Measurements from ENCODE around the gene BRICD5. TPM values are rescaled to one million over a fixed set of nuclear protein-coding genes. Genes with fewer than 3 reads are reported as not detected.

The BRICD5 gene
- total and polyA plus RNA-seq, 10 donors: 3.5 to 40.2 (median 10.5) TPM

GRCh38 chr16:2170587-2171435, 39.9 kb downstream of the BRICD5 start:
- Histone ChIP-seq H3K4me1 (peaks cover 4 to 79% (median 34%) of the 10 kb centered on the region in 6 donors), H3K27ac (peak overlapping the region; percentile 0 to 81 (median 76)), H3K27me3 (replicated peaks in 1 of 7) (no peaks in the 10 kb centered on the region), H3K36me3 (peaks cover 2 to 100% (median 88%) of the 10 kb centered on the region in 6 donors), H3K4me3 (peak overlapping the region in 7 of 8 donors; percentile 25 to 67 (median 39)), H3K9me3 (no peaks in the 10 kb centered on the region)
- TF ChIP-seq CTCF (IDR thresholded peaks at IDR 0.05 in 8 of 11, conservative IDR thresholded peaks at IDR 0.05 in 3 of 11) (no peak), POLR2AphosphoS5 (IDR thresholded peaks at IDR 0.05) (peak in 1 of 3 donors; percentile 36), POLR2A (IDR thresholded peaks at IDR 0.05) (no peak)
- no peak for DNase-seq
- intact Hi-C loops (cut with DNase I; ENCODE audit: low total_unique reads): no loop called here
- 75 to 89% (median 83%) methylated on average over 24 to 47 of the region's 47 CpGs for WGBS, 5 donors

- 69 to 81% (median 79%) methylated on average over 6 to 18 of the region's 18 CpGs for WGBS, 5 donors
- H3K4me1 ChIP-seq: peaks cover 4 to 75% (median 33%) of the 10 kb centered on the region in 6 donors
- TF ChIP-seq POLR2AphosphoS5 (IDR thresholded peaks at IDR 0.05): peak; percentile 83 to 89 (median 85)
- peak in 1 of 3 donors; percentile 35 for TF ChIP-seq POLR2A (IDR thresholded peaks at IDR 0.05)
- TF ChIP-seq CTCF (IDR thresholded peaks at IDR 0.05 in 8 of 11, conservative IDR thresholded peaks at IDR 0.05 in 3 of 11): peak in 1 of 11 experiments; percentile 12
- H3K4me3 ChIP-seq: peak overlapping the region in 7 of 8 donors; percentile 25 to 67 (median 39)
- DNase-seq: peak; percentile 88
- peaks cover 2 to 98% (median 83%) of the 10 kb centered on the region in 6 donors for H3K36me3 ChIP-seq
- H3K27ac ChIP-seq: peak overlapping the region; percentile 13 to 81 (median 76)
- no peaks in the 10 kb centered on the region for H3K27me3 ChIP-seq (replicated peaks in 1 of 7)
- intact Hi-C loops (cut with DNase I; ENCODE audit: low total_unique reads): no loop called here
- H3K9me3 ChIP-seq: no peaks in the 10 kb centered on the region
Measured at GRCh38 chr16:2170080-2170479, 40.6 kb downstream of the BRICD5 start.

- 81 to 94% (median 86%) methylated on average over 11 to 18 of the region's 18 CpGs for WGBS, 5 donors
- Histone ChIP-seq H3K4me1 (peaks cover 0 to 58% (median 21%) of the 10 kb centered on the region in 6 donors), H3K27ac (peak overlapping the region in 4 of 8 donors; percentile 30 to 41 (median 37)), H3K36me3 (peaks cover 0 to 88% (median 54%) of the 10 kb centered on the region in 6 donors), H3K9me3 (no peaks in the 10 kb centered on the region), H3K27me3 (replicated peaks in 1 of 7) (no peaks in the 10 kb centered on the region), H3K4me3 (no peak overlapping the region)
- intact Hi-C loops (cut with DNase I; ENCODE audit: low total_unique reads): no loop called here
- no peak for TF ChIP-seq CTCF (IDR thresholded peaks at IDR 0.05 in 8 of 11, conservative IDR thresholded peaks at IDR 0.05 in 3 of 11)
- no peak for TF ChIP-seq POLR2A (IDR thresholded peaks at IDR 0.05)
- peak; percentile 33 to 65 (median 54) for TF ChIP-seq POLR2AphosphoS5 (IDR thresholded peaks at IDR 0.05)
- DNase-seq: no peak
Measured at GRCh38 chr16:2167068-2167638, 43.5 kb downstream of the BRICD5 start.
